Stimulated activated memory B cell treated with anti-CD40 and anti-IgM and Interleukin-4, amounts not matched to agents 10 μg/mL and 1 μg/mL and 100 μg/mL, for 72 hours (primary cell): ENCODE data around the gene TMEM271.
A peak's percentile ranks its signal among the peaks of the same experiment; 100 is the strongest.

Experiments
- ATAC-seq: fragments of 150-1000 bp; cut with Tn5 transposase; 2 replicates; pipeline ENCODE4 v1.10.0; 2021
- H3K27ac Mint-ChIP-seq: one replicate; pipeline ENCODE4 v1.8.0; 2022; ENCODE audit warnings: mild to moderate bottlenecking, mixed read lengths
- H3K27me3 Mint-ChIP-seq: one replicate; pipeline ENCODE4 v1.8.0; 2022; ENCODE audit warnings: mixed read lengths
- H3K36me3 Mint-ChIP-seq: one replicate; pipeline ENCODE4 v1.8.0; 2022; ENCODE audit warnings: mixed read lengths
- H3K4me1 Mint-ChIP-seq: one replicate; pipeline ENCODE4 v1.8.0; 2022; ENCODE audit warnings: mixed read lengths
- H3K4me3 Mint-ChIP-seq: one replicate; pipeline ENCODE4 v1.8.0; 2022; ENCODE audit warnings: mild to moderate bottlenecking, moderate library complexity, mixed read lengths
- H3K9me3 Mint-ChIP-seq: one replicate; pipeline ENCODE4 v1.8.0; 2022; ENCODE audit warnings: mixed read lengths

Gene TMEM271

GRCh38 chr4:576245-576821 lies at the start of gene TMEM271:
Gene TMEM271 (minus strand): TSS chr4:576295. CDS start chr4:576062, 233 bp downstream.
- Mint-ChIP-seq H3K4me3 (peak within 1 kb of the TSS; percentile 39), H3K27me3 (peaks cover 83% of the 10 kb centered on the region), H3K27ac (no peak within 1 kb of the TSS), H3K36me3 (peaks cover 6% of the 10 kb centered on the region), H3K4me1 (peaks cover 25% of the 10 kb centered on the region), H3K9me3 (peaks cover 6% of the 10 kb centered on the region)
- peak; percentile 6 for ATAC-seq

GRCh38 chr4:625631-626161 lies 49.6 kb upstream of the TMEM271 start:
- H3K9me3 Mint-ChIP-seq: no peaks in the 10 kb centered on the region
- no peak overlapping the region for H3K4me3 Mint-ChIP-seq
- no peaks in the 10 kb centered on the region for H3K36me3 Mint-ChIP-seq
- no peaks in the 10 kb centered on the region for H3K4me1 Mint-ChIP-seq
- H3K27me3 Mint-ChIP-seq: peaks cover 60% of the 10 kb centered on the region
- H3K27ac Mint-ChIP-seq: no peak overlapping the region
- ATAC-seq: no peak

- Mint-ChIP-seq H3K9me3 (no peaks in the 10 kb centered on the region), H3K4me1 (no peaks in the 10 kb centered on the region), H3K27ac (no peak within 1 kb of the TSS), H3K36me3 (no peaks in the 10 kb centered on the region), H3K4me3 (no peak within 1 kb of the TSS), H3K27me3 (peaks cover 64% of the 10 kb centered on the region)
- no peak for ATAC-seq
Measured at GRCh38 chr4:624705-625590, 48.9 kb upstream of the TMEM271 start, which contains the start of gene PDE6B. Gene PDE6B (plus strand): TSS chr4:625573. CDS start chr4:625627, 54 bp downstream.

GRCh38 chr4:623914-624566 lies 47.9 kb upstream of the TMEM271 start:
- Mint-ChIP-seq H3K27me3 (peaks cover 63% of the 10 kb centered on the region), H3K27ac (no peak overlapping the region), H3K9me3 (no peaks in the 10 kb centered on the region), H3K36me3 (no peaks in the 10 kb centered on the region), H3K4me1 (no peaks in the 10 kb centered on the region), H3K4me3 (no peak overlapping the region)
- ATAC-seq: no peak

- no peaks in the 10 kb centered on the region for H3K4me1 Mint-ChIP-seq
- ATAC-seq: no peak
- no peak overlapping the region for H3K27ac Mint-ChIP-seq
- no peaks in the 10 kb centered on the region for H3K9me3 Mint-ChIP-seq
- peaks cover 63% of the 10 kb centered on the region for H3K27me3 Mint-ChIP-seq
- no peak overlapping the region for H3K4me3 Mint-ChIP-seq
- no peaks in the 10 kb centered on the region for H3K36me3 Mint-ChIP-seq
Measured at GRCh38 chr4:622996-623913, 47.2 kb upstream of the TMEM271 start.

- ATAC-seq: no peak
- no peaks in the 10 kb centered on the region for H3K9me3 Mint-ChIP-seq
- H3K4me3 Mint-ChIP-seq: no peak overlapping the region
- no peak overlapping the region for H3K27ac Mint-ChIP-seq
- H3K36me3 Mint-ChIP-seq: no peaks in the 10 kb centered on the region
- H3K27me3 Mint-ChIP-seq: peaks cover 63% of the 10 kb centered on the region
- H3K4me1 Mint-ChIP-seq: no peaks in the 10 kb centered on the region
Measured at GRCh38 chr4:622071-622995, 46.2 kb upstream of the TMEM271 start.

- Mint-ChIP-seq H3K27ac (no peak overlapping the region), H3K9me3 (no peaks in the 10 kb centered on the region), H3K27me3 (peaks cover 55% of the 10 kb centered on the region), H3K36me3 (no peaks in the 10 kb centered on the region), H3K4me1 (no peaks in the 10 kb centered on the region), H3K4me3 (no peak overlapping the region)
- ATAC-seq: no peak
Measured at GRCh38 chr4:621296-622070, 45.4 kb upstream of the TMEM271 start.

- no peaks in the 10 kb centered on the region for H3K4me1 Mint-ChIP-seq
- H3K9me3 Mint-ChIP-seq: peaks cover 2% of the 10 kb centered on the region
- no peaks in the 10 kb centered on the region for H3K36me3 Mint-ChIP-seq
- no peak for ATAC-seq
- H3K27me3 Mint-ChIP-seq: peaks cover 49% of the 10 kb centered on the region
- H3K4me3 Mint-ChIP-seq: no peak overlapping the region
- no peak overlapping the region for H3K27ac Mint-ChIP-seq
Measured at GRCh38 chr4:620851-621261, 44.8 kb upstream of the TMEM271 start.

GRCh38 chr4:620201-620600 lies 44.1 kb upstream of the TMEM271 start:
- ATAC-seq: no peak
- peaks cover 2% of the 10 kb centered on the region for H3K9me3 Mint-ChIP-seq

GRCh38 chr4:617644-618641 lies 41.8 kb upstream of the TMEM271 start:
- no peak overlapping the region for H3K4me3 Mint-ChIP-seq
- no peaks in the 10 kb centered on the region for H3K4me1 Mint-ChIP-seq
- H3K27ac Mint-ChIP-seq: no peak overlapping the region
- no peak for ATAC-seq
- peaks cover 43% of the 10 kb centered on the region for H3K27me3 Mint-ChIP-seq
- H3K36me3 Mint-ChIP-seq: no peaks in the 10 kb centered on the region
- peaks cover 5% of the 10 kb centered on the region for H3K9me3 Mint-ChIP-seq

More at GRCh38 chr4:620201-620600, 44.1 kb upstream of the TMEM271 start:
- Mint-ChIP-seq H3K27ac (no peak overlapping the region), H3K27me3 (peaks cover 43% of the 10 kb centered on the region), H3K4me1 (no peaks in the 10 kb centered on the region), H3K36me3 (no peaks in the 10 kb centered on the region), H3K4me3 (no peak overlapping the region)

- Mint-ChIP-seq H3K36me3 (no peaks in the 10 kb centered on the region), H3K27ac (no peak overlapping the region), H3K4me1 (no peaks in the 10 kb centered on the region), H3K27me3 (peaks cover 43% of the 10 kb centered on the region), H3K4me3 (no peak overlapping the region), H3K9me3 (peaks cover 5% of the 10 kb centered on the region)
- peak; percentile 80 for ATAC-seq
Measured at GRCh38 chr4:616911-617643, 41.0 kb upstream of the TMEM271 start.

- H3K27ac Mint-ChIP-seq: no peak overlapping the region
- no peak for ATAC-seq
- H3K27me3 Mint-ChIP-seq: peaks cover 35% of the 10 kb centered on the region
- no peaks in the 10 kb centered on the region for H3K4me1 Mint-ChIP-seq
- no peak overlapping the region for H3K4me3 Mint-ChIP-seq
- no peaks in the 10 kb centered on the region for H3K36me3 Mint-ChIP-seq
- peaks cover 5% of the 10 kb centered on the region for H3K9me3 Mint-ChIP-seq
Measured at GRCh38 chr4:616091-616490, 40.0 kb upstream of the TMEM271 start.
